HEK293 (cell line): ENCODE results near the gene POLH.
A peak's percentile ranks its signal among the peaks of the same experiment; 100 is the strongest.

Experiments used
- BCL11A ChIP-seq: fragments of 450-650 bp; formaldehyde crosslinking; IDR thresholded peaks from 2 replicates; pipeline ENCODE4 v1.5.1; 2016; ENCODE audit warnings: low read depth, missing biosample characterization, missing genetic modification characterization
- GLI4 ChIP-seq: fragments of 450-650 bp; formaldehyde crosslinking; IDR thresholded peaks from 2 replicates; pipeline ENCODE4 v1.5.1; 2016; ENCODE audit warnings: missing biosample characterization, missing genetic modification characterization
- KLF16 ChIP-seq: fragments of 450-650 bp; formaldehyde crosslinking; IDR thresholded peaks from 2 replicates; pipeline ENCODE4 v1.5.1; 2017; ENCODE audit warnings: missing biosample characterization, missing genetic modification characterization
- MEIS1 ChIP-seq: sonication (generic); formaldehyde crosslinking; IDR thresholded peaks from 2 replicates; pipeline ENCODE4 v1.8.1; 2022; ENCODE audit warnings: missing genetic modification reagents, mild to moderate bottlenecking, borderline replicate concordance
- SCRT2 ChIP-seq: fragments of 450-650 bp; formaldehyde crosslinking; IDR thresholded peaks from 2 replicates; pipeline ENCODE4 v1.5.1; 2016; ENCODE audit warnings: missing biosample characterization, missing genetic modification characterization
- ZBTB8A ChIP-seq: fragments of 450-650 bp; formaldehyde crosslinking; IDR thresholded peaks from 2 replicates; pipeline ENCODE4 v1.5.1; 2016; ENCODE audit warnings: missing biosample characterization, missing genetic modification characterization
- ZNF114 ChIP-seq: fragments of 450-650 bp; formaldehyde crosslinking; IDR thresholded peaks from 2 replicates; pipeline ENCODE4 v1.5.0; 2017; ENCODE audit warnings: missing biosample characterization, missing genetic modification characterization
- ZNF16 ChIP-seq: fragments of 450-650 bp; formaldehyde crosslinking; IDR thresholded peaks from 2 replicates; pipeline ENCODE4 v1.5.1; 2016; ENCODE audit warnings: low read depth, missing biosample characterization, missing genetic modification characterization
- ZNF169 ChIP-seq: fragments of 450-650 bp; formaldehyde crosslinking; IDR thresholded peaks from 2 replicates; pipeline ENCODE4 v1.5.1; 2016; ENCODE audit warnings: missing biosample characterization, missing genetic modification characterization
- ZNF302 ChIP-seq: fragments of 450-650 bp; formaldehyde crosslinking; IDR thresholded peaks from 2 replicates; pipeline ENCODE4 v1.5.1; 2016; ENCODE audit warnings: missing biosample characterization, missing genetic modification characterization, low read depth
- ZNF510 ChIP-seq: fragments of 450-650 bp; formaldehyde crosslinking; IDR thresholded peaks from 2 replicates; pipeline ENCODE4 v1.5.1; 2018; ENCODE audit warnings: mild to moderate bottlenecking, missing genetic modification characterization, missing biosample characterization; ENCODE audit not compliant: insufficient replicate concordance
- ZNF521 ChIP-seq: fragments of 450-650 bp; formaldehyde crosslinking; IDR thresholded peaks from 2 replicates; pipeline ENCODE4 v1.5.1; 2017; ENCODE audit warnings: missing biosample characterization, mild to moderate bottlenecking, missing genetic modification characterization
- ZNF548 ChIP-seq: fragments of 450-650 bp; formaldehyde crosslinking; IDR thresholded peaks from 2 replicates; pipeline ENCODE4 v1.5.1; 2016; ENCODE audit warnings: missing biosample characterization, missing genetic modification characterization
- ZNF558 ChIP-seq: fragments of 450-650 bp; formaldehyde crosslinking; IDR thresholded peaks from 2 replicates; pipeline ENCODE4 v1.5.1; 2016; ENCODE audit warnings: missing biosample characterization, missing genetic modification characterization
- ZNF670 ChIP-seq: fragments of 450-650 bp; formaldehyde crosslinking; IDR thresholded peaks from 2 replicates; pipeline ENCODE4 v1.5.1; 2016; ENCODE audit warnings: missing biosample characterization, missing genetic modification characterization, low read depth
- ZSCAN23 ChIP-seq: fragments of 450-650 bp; formaldehyde crosslinking; IDR thresholded peaks from 2 replicates; pipeline ENCODE4 v1.5.1; 2016; ENCODE audit warnings: missing biosample characterization, missing genetic modification characterization
- TF ChIP-seq, protein P1 (sequence below): fragments of 450-650 bp; formaldehyde crosslinking; conservative IDR thresholded peaks from 2 replicates; pipeline ENCODE4 v1.5.1; 2016; ENCODE audit warnings: low read depth, missing biosample characterization, missing genetic modification characterization
- TF ChIP-seq, protein P2 (sequence below): fragments of 450-650 bp; formaldehyde crosslinking; IDR thresholded peaks from 2 replicates; pipeline ENCODE4 v1.5.1; 2016; ENCODE audit warnings: missing biosample characterization, missing genetic modification characterization, low read depth
- TF ChIP-seq, protein P3 (sequence below): fragments of 450-650 bp; formaldehyde crosslinking; IDR thresholded peaks from 2 replicates; pipeline ENCODE4 v1.5.1; 2016; ENCODE audit warnings: missing biosample characterization, missing genetic modification characterization
- TF ChIP-seq, protein P4 (sequence below): fragments of 450-650 bp; formaldehyde crosslinking; IDR thresholded peaks from 2 replicates; pipeline ENCODE4 v1.5.1; 2016; ENCODE audit warnings: missing biosample characterization, missing genetic modification characterization
- TF ChIP-seq, protein P5 (sequence below): fragments of 450-650 bp; formaldehyde crosslinking; IDR thresholded peaks from 2 replicates; pipeline ENCODE4 v1.5.1; 2016; ENCODE audit warnings: missing biosample characterization, missing genetic modification characterization
- TF ChIP-seq, protein P6 (sequence below): fragments of 450-650 bp; formaldehyde crosslinking; IDR thresholded peaks from 2 replicates; pipeline ENCODE4 v1.5.1; 2016; ENCODE audit warnings: missing biosample characterization, missing genetic modification characterization
- TF ChIP-seq, protein P7 (sequence below): fragments of 450-650 bp; formaldehyde crosslinking; IDR thresholded peaks from 2 replicates; pipeline ENCODE4 v1.5.1; 2016; ENCODE audit warnings: missing biosample characterization, missing genetic modification characterization
- TF ChIP-seq, protein P8 (sequence below): fragments of 450-650 bp; formaldehyde crosslinking; IDR thresholded peaks from 2 replicates; pipeline ENCODE4; 2016; ENCODE audit warnings: missing biosample characterization, missing genetic modification characterization

Gene POLH

DNA sequence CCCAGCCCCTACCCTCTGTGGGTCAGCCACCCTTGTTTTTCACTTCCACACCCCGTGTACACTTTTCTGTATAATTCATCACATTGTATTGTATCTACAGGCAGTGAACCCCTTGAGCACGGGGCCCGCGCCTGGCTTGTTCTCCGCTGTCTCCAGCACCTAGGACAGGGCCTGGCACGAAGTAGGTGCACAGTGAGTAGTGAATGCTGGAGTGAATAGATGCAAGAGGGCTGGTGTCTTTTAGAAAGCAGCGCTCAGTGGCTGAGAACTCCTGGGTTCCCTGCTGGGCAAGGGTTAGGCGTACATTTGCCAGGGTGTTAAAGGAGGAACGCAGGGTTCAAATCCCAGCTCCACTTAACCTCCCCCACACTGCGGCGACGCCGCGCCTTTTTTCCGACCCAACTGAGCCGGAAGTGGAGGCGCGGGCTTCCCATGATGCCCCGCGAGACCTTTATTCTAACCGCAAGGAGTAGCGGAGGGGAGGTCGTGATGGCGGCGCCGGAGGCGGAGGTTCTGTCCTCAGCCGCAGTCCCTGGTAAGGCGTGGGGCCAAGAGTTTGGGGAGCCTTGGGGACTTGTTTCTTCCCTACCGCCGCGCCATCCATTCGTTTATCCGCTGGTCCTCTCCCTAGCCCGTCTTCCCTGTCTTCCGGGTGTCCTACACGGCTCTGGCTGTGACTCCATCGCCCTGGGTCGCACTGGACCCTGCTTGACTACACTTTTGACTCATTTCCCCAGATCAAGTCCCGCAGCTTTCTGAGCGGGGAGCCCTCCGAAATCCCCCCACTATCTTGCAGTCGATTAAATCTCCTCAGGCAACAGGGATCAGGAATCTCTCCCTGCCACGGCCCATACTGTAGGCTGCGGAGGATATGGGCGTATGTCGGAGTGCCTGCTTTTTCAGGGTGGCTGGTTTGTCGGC, 59.7 kb downstream of the POLH start, which contains the start of gene MAD2L1BP (continued):
- TF ChIP-seq, protein P1, sequence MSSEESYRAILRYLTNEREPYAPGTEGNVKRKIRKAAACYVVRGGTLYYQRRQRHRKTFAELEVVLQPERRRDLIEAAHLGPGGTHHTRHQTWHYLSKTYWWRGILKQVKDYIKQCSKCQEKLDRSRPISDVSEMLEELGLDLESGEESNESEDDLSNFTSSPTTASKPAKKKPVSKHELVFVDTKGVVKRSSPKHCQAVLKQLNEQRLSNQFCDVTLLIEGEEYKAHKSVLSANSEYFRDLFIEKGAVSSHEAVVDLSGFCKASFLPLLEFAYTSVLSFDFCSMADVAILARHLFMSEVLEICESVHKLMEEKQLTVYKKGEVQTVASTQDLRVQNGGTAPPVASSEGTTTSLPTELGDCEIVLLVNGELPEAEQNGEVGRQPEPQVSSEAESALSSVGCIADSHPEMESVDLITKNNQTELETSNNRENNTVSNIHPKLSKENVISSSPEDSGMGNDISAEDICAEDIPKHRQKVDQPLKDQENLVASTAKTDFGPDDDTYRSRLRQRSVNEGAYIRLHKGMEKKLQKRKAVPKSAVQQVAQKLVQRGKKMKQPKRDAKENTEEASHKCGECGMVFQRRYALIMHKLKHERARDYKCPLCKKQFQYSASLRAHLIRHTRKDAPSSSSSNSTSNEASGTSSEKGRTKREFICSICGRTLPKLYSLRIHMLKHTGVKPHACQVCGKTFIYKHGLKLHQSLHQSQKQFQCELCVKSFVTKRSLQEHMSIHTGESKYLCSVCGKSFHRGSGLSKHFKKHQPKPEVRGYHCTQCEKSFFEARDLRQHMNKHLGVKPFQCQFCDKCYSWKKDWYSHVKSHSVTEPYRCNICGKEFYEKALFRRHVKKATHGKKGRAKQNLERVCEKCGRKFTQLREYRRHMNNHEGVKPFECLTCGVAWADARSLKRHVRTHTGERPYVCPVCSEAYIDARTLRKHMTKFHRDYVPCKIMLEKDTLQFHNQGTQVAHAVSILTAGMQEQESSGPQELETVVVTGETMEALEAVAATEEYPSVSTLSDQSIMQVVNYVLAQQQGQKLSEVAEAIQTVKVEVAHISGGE (tag by site-specific recombination), result peak; percentile 59
- TF ChIP-seq, protein P2, sequence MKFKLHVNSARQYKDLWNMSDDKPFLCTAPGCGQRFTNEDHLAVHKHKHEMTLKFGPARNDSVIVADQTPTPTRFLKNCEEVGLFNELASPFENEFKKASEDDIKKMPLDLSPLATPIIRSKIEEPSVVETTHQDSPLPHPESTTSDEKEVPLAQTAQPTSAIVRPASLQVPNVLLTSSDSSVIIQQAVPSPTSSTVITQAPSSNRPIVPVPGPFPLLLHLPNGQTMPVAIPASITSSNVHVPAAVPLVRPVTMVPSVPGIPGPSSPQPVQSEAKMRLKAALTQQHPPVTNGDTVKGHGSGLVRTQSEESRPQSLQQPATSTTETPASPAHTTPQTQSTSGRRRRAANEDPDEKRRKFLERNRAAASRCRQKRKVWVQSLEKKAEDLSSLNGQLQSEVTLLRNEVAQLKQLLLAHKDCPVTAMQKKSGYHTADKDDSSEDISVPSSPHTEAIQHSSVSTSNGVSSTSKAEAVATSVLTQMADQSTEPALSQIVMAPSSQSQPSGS, result no peak
- TF ChIP-seq, protein P3, sequence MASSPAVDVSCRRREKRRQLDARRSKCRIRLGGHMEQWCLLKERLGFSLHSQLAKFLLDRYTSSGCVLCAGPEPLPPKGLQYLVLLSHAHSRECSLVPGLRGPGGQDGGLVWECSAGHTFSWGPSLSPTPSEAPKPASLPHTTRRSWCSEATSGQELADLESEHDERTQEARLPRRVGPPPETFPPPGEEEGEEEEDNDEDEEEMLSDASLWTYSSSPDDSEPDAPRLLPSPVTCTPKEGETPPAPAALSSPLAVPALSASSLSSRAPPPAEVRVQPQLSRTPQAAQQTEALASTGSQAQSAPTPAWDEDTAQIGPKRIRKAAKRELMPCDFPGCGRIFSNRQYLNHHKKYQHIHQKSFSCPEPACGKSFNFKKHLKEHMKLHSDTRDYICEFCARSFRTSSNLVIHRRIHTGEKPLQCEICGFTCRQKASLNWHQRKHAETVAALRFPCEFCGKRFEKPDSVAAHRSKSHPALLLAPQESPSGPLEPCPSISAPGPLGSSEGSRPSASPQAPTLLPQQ (tag by site-specific recombination), result peak; percentile 75
- no peak for TF ChIP-seq ZNF521 (tag by site-specific recombination)
- no peak for TF ChIP-seq ZNF558
- peak; percentile 54 for TF ChIP-seq ZBTB8A (tag by site-specific recombination)
- no peak for TF ChIP-seq ZNF302
- TF ChIP-seq, protein P4, sequence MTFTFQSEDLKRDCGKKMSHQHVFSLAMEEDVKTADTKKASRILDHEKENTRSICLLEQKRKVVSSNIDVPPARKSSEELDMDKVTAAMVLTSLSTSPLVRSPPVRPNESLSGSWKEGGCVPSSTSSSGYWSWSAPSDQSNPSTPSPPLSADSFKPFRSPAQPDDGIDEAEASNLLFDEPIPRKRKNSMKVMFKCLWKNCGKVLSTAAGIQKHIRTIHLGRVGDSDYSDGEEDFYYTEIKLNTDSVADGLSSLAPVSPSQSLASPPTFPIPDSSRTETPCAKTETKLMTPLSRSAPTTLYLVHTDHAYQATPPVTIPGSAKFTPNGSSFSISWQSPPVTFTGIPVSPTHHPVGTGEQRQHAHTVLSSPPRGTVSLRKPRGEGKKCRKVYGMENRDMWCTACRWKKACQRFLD, result no peak
- TF ChIP-seq ZNF114, result no peak
- TF ChIP-seq ZNF510, result no peak
- TF ChIP-seq, protein P5, sequence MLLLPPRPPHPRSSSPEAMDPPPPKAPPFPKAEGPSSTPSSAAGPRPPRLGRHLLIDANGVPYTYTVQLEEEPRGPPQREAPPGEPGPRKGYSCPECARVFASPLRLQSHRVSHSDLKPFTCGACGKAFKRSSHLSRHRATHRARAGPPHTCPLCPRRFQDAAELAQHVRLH (tag by site-specific recombination), result peak; percentile 73; the same call in 1 of the 2 replicates
- no peak; the same call in 1 of the 2 replicates for TF ChIP-seq KLF16 (tag by site-specific recombination)
- TF ChIP-seq, protein P6, sequence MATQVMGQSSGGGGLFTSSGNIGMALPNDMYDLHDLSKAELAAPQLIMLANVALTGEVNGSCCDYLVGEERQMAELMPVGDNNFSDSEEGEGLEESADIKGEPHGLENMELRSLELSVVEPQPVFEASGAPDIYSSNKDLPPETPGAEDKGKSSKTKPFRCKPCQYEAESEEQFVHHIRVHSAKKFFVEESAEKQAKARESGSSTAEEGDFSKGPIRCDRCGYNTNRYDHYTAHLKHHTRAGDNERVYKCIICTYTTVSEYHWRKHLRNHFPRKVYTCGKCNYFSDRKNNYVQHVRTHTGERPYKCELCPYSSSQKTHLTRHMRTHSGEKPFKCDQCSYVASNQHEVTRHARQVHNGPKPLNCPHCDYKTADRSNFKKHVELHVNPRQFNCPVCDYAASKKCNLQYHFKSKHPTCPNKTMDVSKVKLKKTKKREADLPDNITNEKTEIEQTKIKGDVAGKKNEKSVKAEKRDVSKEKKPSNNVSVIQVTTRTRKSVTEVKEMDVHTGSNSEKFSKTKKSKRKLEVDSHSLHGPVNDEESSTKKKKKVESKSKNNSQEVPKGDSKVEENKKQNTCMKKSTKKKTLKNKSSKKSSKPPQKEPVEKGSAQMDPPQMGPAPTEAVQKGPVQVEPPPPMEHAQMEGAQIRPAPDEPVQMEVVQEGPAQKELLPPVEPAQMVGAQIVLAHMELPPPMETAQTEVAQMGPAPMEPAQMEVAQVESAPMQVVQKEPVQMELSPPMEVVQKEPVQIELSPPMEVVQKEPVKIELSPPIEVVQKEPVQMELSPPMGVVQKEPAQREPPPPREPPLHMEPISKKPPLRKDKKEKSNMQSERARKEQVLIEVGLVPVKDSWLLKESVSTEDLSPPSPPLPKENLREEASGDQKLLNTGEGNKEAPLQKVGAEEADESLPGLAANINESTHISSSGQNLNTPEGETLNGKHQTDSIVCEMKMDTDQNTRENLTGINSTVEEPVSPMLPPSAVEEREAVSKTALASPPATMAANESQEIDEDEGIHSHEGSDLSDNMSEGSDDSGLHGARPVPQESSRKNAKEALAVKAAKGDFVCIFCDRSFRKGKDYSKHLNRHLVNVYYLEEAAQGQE (tag by site-specific recombination), result peak; percentile 98
- 0 out of 2 replicates have a peak, but pooled peaks have one; percentile 60 for TF ChIP-seq ZSCAN23
- TF ChIP-seq ZNF670 (tag by site-specific recombination), result no peak
- TF ChIP-seq SCRT2 (tag by site-specific recombination), result peak; percentile 20; the same call in 1 of the 2 replicates
- TF ChIP-seq ZNF548, result no peak
- TF ChIP-seq GLI4, result no peak
- no peak for TF ChIP-seq ZNF169 (tag by site-specific recombination)
- TF ChIP-seq, protein P7, sequence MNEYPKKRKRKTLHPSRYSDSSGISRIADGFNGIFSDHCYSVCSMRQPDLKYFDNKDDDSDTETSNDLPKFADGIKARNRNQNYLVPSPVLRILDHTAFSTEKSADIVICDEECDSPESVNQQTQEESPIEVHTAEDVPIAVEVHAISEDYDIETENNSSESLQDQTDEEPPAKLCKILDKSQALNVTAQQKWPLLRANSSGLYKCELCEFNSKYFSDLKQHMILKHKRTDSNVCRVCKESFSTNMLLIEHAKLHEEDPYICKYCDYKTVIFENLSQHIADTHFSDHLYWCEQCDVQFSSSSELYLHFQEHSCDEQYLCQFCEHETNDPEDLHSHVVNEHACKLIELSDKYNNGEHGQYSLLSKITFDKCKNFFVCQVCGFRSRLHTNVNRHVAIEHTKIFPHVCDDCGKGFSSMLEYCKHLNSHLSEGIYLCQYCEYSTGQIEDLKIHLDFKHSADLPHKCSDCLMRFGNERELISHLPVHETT (tag by site-specific recombination), result 0 out of 2 replicates have a peak, but pooled peaks have one; percentile 40
- no peak for TF ChIP-seq MEIS1
- no peak for TF ChIP-seq BCL11A (tag by site-specific recombination)
- TF ChIP-seq, protein P8, sequence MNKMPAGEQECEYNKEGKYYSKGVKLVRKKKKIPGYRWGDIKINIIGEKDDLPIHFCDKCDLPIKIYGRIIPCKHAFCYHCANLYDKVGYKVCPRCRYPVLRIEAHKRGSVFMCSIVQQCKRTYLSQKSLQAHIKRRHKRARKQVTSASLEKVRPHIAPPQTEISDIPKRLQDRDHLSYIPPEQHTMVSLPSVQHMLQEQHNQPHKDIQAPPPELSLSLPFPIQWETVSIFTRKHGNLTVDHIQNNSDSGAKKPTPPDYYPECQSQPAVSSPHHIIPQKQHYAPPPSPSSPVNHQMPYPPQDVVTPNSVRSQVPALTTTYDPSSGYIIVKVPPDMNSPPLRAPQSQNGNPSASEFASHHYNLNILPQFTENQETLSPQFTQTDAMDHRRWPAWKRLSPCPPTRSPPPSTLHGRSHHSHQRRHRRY, result no peak
- TF ChIP-seq ZNF16, result no peak
